ENCODE data around the gene GRIK4.

DNA sequence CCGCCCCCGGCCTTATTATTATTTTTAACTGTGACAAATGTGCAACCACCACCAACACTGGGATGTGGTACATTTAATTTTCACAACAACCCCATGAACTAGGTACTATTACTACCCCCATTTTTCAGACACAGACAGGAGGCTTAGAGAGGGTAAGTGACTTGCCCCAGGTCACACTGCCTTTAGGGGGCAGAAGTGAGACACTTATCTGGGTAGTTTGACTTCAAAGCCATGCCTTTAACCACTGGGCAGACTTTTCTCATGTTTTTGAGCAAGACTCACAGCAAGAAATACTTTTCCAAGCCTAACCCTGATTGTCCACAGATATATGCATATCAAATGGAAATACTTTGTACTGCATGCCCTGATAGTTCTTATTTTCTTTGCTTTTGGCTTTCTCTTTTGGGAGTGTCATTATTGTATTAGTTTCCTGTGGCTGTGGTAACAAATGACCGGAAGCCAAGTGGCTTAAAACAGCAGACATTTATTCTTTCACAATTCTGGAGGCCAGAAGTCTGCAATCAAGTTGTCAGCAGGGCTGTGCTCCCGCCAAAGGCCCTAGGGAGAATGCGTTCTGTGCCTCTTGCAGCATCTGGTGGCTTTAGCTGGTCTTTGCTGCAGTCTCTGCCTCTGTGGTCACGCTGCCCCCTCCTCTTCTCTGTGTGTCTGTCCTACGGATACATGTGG, 110.8 kb downstream of the GRIK4 start:
- TF ChIP-seq POLR2A (IDR thresholded peaks at IDR 0.05) (no peak), EP300 (IDR thresholded peaks at IDR 0.05) (no peak)
- TF ChIP-seq, protein P1, sequence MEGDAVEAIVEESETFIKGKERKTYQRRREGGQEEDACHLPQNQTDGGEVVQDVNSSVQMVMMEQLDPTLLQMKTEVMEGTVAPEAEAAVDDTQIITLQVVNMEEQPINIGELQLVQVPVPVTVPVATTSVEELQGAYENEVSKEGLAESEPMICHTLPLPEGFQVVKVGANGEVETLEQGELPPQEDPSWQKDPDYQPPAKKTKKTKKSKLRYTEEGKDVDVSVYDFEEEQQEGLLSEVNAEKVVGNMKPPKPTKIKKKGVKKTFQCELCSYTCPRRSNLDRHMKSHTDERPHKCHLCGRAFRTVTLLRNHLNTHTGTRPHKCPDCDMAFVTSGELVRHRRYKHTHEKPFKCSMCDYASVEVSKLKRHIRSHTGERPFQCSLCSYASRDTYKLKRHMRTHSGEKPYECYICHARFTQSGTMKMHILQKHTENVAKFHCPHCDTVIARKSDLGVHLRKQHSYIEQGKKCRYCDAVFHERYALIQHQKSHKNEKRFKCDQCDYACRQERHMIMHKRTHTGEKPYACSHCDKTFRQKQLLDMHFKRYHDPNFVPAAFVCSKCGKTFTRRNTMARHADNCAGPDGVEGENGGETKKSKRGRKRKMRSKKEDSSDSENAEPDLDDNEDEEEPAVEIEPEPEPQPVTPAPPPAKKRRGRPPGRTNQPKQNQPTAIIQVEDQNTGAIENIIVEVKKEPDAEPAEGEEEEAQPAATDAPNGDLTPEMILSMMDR (IDR thresholded peaks at IDR 0.05): no peak
